GM10266 (cell line): ENCODE data around the gene GRIK4.

Experiments
- DNase-seq: peaks from one replicate; pipeline ENCODE4 v3.0.0; 2012; ENCODE audit errors: extremely low spot score
- CTCF ChIP-seq: IDR thresholded peaks from 2 replicates; pipeline ENCODE4 v1.5.1; 2012; ENCODE audit warnings: mild to moderate bottlenecking, low read depth; ENCODE audit not compliant: control insufficient read depth, insufficient read depth; ENCODE audit errors: missing control alignments

The GRIK4 gene

GRCh38 chr11:120571476-120571875, 59.9 kb downstream of the GRIK4 start:
- no peak for TF ChIP-seq CTCF

GRCh38 chr11:120573756-120574354, 62.3 kb downstream of the GRIK4 start:
- no peak for TF ChIP-seq CTCF
- no peak for DNase-seq

More at GRCh38 chr11:120571476-120571875, 59.9 kb downstream of the GRIK4 start:
- DNase-seq = no peak

- TF ChIP-seq CTCF = no peak
- DNase-seq = no peak
Observed at GRCh38 chr11:120574876-120575275, 63.3 kb downstream of the GRIK4 start.

GRCh38 chr11:120575461-120575860, 63.9 kb downstream of the GRIK4 start:
- no peak for TF ChIP-seq CTCF
- DNase-seq = no peak

GRCh38 chr11:120576606-120577005, 65.1 kb downstream of the GRIK4 start:
- no peak for TF ChIP-seq CTCF
- DNase-seq = no peak

- TF ChIP-seq CTCF = no peak
- DNase-seq = no peak
Observed at GRCh38 chr11:120577041-120577440, 65.5 kb downstream of the GRIK4 start.

- no peak for DNase-seq
Observed at GRCh38 chr11:120577624-120578363, 66.2 kb downstream of the GRIK4 start.

More at GRCh38 chr11:120577624-120578363, 66.2 kb downstream of the GRIK4 start:
- TF ChIP-seq CTCF = no peak
